HepG2 (cell line): ENCODE measurements around the gene MYD88. TPM values are rescaled to one million over a fixed set of nuclear protein-coding genes. Genes with fewer than 3 reads are reported as not detected.
A peak's percentile ranks its signal among the peaks of the same experiment; 100 is the strongest.

Experiments
- BCL3 ChIP-seq: sonication (generic); formaldehyde crosslinking; IDR thresholded peaks from 2 replicates; pipeline ENCODE4 v1.5.1; 2020; ENCODE audit warnings: mild to moderate bottlenecking, missing genetic modification reagents, moderate library complexity
- CENPT ChIP-seq: sonication (generic); formaldehyde crosslinking; IDR thresholded peaks from 2 replicates; pipeline ENCODE4 v1.8.0; 2022; ENCODE audit warnings: low read depth, mild to moderate bottlenecking, moderate library complexity, missing genetic modification reagents
- CHCHD3 ChIP-seq: sonication (generic); formaldehyde crosslinking; IDR thresholded peaks from 2 replicates; pipeline ENCODE4 v1.8.0; 2022; ENCODE audit warnings: mild to moderate bottlenecking, missing genetic modification reagents, moderate library complexity
- EHMT2 ChIP-seq: fragments of 200-600 bp; sonication (generic); IDR thresholded peaks from 2 replicates; pipeline ENCODE4 v1.7.0; 2017; ENCODE audit warnings: antibody characterized with exemption, low read depth, low read length, borderline replicate concordance
- ETV6 ChIP-seq: sonication (generic); formaldehyde crosslinking; conservative IDR thresholded peaks from 2 replicates; pipeline ENCODE4 v1.4.0; 2020; ENCODE audit warnings: missing genetic modification reagents
- EZH2 ChIP-seq: conservative IDR thresholded peaks from 2 replicates; pipeline ENCODE4 v1.6.1; 2012; ENCODE audit warnings: mild to moderate bottlenecking, low read depth, low read length, moderate library complexity
- HES4 ChIP-seq: sonication (generic); formaldehyde crosslinking; IDR thresholded peaks from 2 replicates; pipeline ENCODE4 v1.9.0; 2021; ENCODE audit warnings: mild to moderate bottlenecking, missing genetic modification reagents, borderline replicate concordance
- NFIC ChIP-seq: IDR thresholded peaks from 2 replicates; pipeline ENCODE4 v1.6.1; 2012; ENCODE audit warnings: mild to moderate bottlenecking, low read length, inconsistent platforms
- ONECUT2 ChIP-seq: sonication (generic); formaldehyde crosslinking; IDR thresholded peaks from 2 replicates; pipeline ENCODE4 v1.4.0; 2020; ENCODE audit warnings: missing genetic modification reagents
- PBX2 ChIP-seq: IDR thresholded peaks from 2 replicates; pipeline ENCODE4 v1.6.1; 2016; ENCODE audit warnings: control low read depth
- POGZ ChIP-seq: sonication (generic); formaldehyde crosslinking; IDR thresholded peaks from 2 replicates; pipeline ENCODE4 v1.4.0; 2020; ENCODE audit warnings: mild to moderate bottlenecking, missing genetic modification reagents
- REPIN1 ChIP-seq: sonication (generic); formaldehyde crosslinking; IDR thresholded peaks from 2 replicates; pipeline ENCODE4 v1.8.0; 2022; ENCODE audit warnings: missing genetic modification reagents, low read depth, mild to moderate bottlenecking, borderline replicate concordance
- SRF ChIP-seq: IDR thresholded peaks from 2 replicates; pipeline ENCODE4 v1.6.1; 2011; ENCODE audit warnings: mild to moderate bottlenecking, low read depth, low read length, moderate library complexity
- SSRP1 ChIP-seq: IDR thresholded peaks from 2 replicates; pipeline ENCODE4 v1.6.1; 2016; ENCODE audit warnings: control low read depth
- ZBTB33 ChIP-seq: sonication (generic); formaldehyde crosslinking; IDR thresholded peaks from 2 replicates; pipeline ENCODE4 v1.4.0; 2020; ENCODE audit warnings: missing genetic modification reagents
- ZNF24 ChIP-seq: fragments of 450-650 bp; IDR thresholded peaks from 2 replicates; pipeline ENCODE4 v1.6.1; 2017; ENCODE audit warnings: antibody characterized with exemption, mild to moderate bottlenecking
- ZNF329 ChIP-seq: sonication (generic); formaldehyde crosslinking; IDR thresholded peaks from 2 replicates; pipeline ENCODE4 v1.9.0; 2021; ENCODE audit warnings: low read depth, mild to moderate bottlenecking, missing genetic modification reagents
- ZNF430 ChIP-seq: sonication (generic); formaldehyde crosslinking; IDR thresholded peaks from 2 replicates; pipeline ENCODE4 v1.9.0; 2021; ENCODE audit warnings: mild to moderate bottlenecking, missing genetic modification reagents
- ZNF432 ChIP-seq: sonication (generic); formaldehyde crosslinking; IDR thresholded peaks from 2 replicates; pipeline ENCODE4 v1.5.0; 2020; ENCODE audit warnings: missing genetic modification reagents, mild to moderate bottlenecking, borderline replicate concordance
- ZSCAN30 ChIP-seq: sonication (generic); formaldehyde crosslinking; IDR thresholded peaks from 2 replicates; pipeline ENCODE4 v1.5.0; 2020; ENCODE audit warnings: mild to moderate bottlenecking, missing genetic modification reagents
- polyA plus RNA-seq, 8 experiments: library from polyadenylated mRNA; depleted of rRNA in 3 of 8; stranded (reverse) in 7 of 8; unstranded in 1 of 8; fragments of >200 nt; fragmentation: Illumina TruSeq in 4 of 8; extraction: Trizol in 4 of 8; gene quantifications; 2 replicates each; pipeline versions ENCODE4 v1.2.1 to v1.2.3, GENCODE V29; 2011 to 2016; ENCODE audit warnings: low read depth in 4 of 8, missing spikeins in 1 of 8, mixed read lengths in 1 of 8; ENCODE audit not compliant: insufficient read depth in 1 of 8
- total RNA-seq, 5 experiments: library from RNA; depleted of rRNA; stranded (reverse); fragments of >200 nt; fragmentation: Illumina TruSeq; extraction: Trizol; gene quantifications; 2 replicates each; pipeline ENCODE4 v1.2.3, GENCODE V29; 2016; ENCODE audit warnings: low read depth in 1 of 5
- TF ChIP-seq, protein P1 (sequence below): sonication (generic); formaldehyde crosslinking; IDR thresholded peaks from 2 replicates; pipeline ENCODE4 v1.4.0; 2020; ENCODE audit warnings: mild to moderate bottlenecking, missing genetic modification reagents
- TF ChIP-seq, protein P2 (sequence below): sonication (generic); formaldehyde crosslinking; IDR thresholded peaks from 2 replicates; pipeline ENCODE4 v1.4.0; 2020; ENCODE audit warnings: missing genetic modification reagents

MYD88 gene
- total and polyA plus RNA-seq, 2 of the 13 experiments (the other 11 are each of a cell fraction or from before 2014, with no cell fraction given) = 7.6 to 32.7 TPM

DNA sequence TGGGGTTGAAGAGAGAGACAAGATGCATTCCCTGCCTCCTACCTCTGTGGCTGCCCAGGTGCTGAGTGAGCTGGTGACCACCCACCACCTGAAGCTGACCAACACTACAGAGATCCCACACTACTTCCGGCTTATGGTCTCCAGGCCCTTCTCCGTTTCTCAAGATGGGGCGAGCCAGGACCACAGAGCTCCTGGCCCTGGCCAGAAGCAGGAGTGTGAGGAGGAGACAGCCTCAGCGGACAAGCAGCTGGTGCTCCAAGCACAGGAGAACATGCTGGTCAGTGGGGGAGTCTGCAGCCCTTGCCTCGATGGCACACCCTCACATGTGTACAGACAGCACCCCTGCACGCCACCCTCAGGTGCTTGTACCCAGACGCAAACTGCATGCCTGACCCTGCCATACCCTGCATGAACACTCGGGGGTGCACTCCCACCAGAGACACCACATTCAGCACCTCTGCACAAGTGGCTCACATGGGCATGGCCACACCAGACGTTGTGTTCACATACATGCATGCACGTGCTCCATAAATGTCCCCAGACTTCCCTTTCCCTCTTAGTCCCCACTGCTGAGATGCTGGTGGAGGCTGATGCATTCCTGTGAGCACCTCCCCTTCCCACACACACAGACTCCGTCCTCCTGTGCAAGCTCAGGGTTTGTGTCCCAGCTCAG is 20.6 kb upstream of the MYD88 start (continued):
- TF ChIP-seq, protein P1, sequence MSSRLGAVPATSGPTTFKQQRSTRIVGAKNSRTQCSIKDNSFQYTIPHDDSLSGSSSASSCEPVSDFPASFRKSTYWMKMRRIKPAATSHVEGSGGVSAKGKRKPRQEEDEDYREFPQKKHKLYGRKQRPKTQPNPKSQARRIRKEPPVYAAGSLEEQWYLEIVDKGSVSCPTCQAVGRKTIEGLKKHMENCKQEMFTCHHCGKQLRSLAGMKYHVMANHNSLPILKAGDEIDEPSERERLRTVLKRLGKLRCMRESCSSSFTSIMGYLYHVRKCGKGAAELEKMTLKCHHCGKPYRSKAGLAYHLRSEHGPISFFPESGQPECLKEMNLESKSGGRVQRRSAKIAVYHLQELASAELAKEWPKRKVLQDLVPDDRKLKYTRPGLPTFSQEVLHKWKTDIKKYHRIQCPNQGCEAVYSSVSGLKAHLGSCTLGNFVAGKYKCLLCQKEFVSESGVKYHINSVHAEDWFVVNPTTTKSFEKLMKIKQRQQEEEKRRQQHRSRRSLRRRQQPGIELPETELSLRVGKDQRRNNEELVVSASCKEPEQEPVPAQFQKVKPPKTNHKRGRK (CRISPR knock-in tag) = 0 out of 2 replicates have a peak, but pooled peaks have one; percentile 79
- no peak for TF ChIP-seq ZNF432 (CRISPR knock-in tag)
- peak; percentile 81; the same call in 1 of the 2 replicates for TF ChIP-seq CENPT (CRISPR knock-in tag)
- peak; percentile 58; the same call in 1 of the 2 replicates for TF ChIP-seq REPIN1 (CRISPR knock-in tag)
- no peak for TF ChIP-seq SRF
- no peak for TF ChIP-seq HES4
- no peak for TF ChIP-seq PBX2 (CRISPR knock-in tag)
- TF ChIP-seq ZNF329 (CRISPR knock-in tag) = no peak
- TF ChIP-seq POGZ (CRISPR knock-in tag) = 0 out of 2 replicates have a peak, but pooled peaks have one; percentile 22
- no peak for TF ChIP-seq EZH2
- TF ChIP-seq, protein P2, sequence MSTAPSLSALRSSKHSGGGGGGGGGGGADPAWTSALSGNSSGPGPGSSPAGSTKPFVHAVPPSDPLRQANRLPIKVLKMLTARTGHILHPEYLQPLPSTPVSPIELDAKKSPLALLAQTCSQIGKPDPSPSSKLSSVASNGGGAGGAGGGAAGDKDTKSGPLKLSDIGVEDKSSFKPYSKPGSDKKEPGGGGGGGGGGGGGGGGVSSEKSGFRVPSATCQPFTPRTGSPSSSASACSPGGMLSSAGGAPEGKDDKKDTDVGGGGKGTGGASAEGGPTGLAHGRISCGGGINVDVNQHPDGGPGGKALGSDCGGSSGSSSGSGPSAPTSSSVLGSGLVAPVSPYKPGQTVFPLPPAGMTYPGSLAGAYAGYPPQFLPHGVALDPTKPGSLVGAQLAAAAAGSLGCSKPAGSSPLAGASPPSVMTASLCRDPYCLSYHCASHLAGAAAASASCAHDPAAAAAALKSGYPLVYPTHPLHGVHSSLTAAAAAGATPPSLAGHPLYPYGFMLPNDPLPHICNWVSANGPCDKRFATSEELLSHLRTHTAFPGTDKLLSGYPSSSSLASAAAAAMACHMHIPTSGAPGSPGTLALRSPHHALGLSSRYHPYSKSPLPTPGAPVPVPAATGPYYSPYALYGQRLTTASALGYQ (CRISPR knock-in tag) = no peak
- TF ChIP-seq SSRP1 = peak; percentile 32; the same call in 1 of the 2 replicates
- TF ChIP-seq ETV6 (CRISPR knock-in tag) = no peak
- TF ChIP-seq EHMT2 = no peak
- TF ChIP-seq BCL3 = no peak; the same call in 1 of the 2 replicates
- no peak for TF ChIP-seq CHCHD3
- TF ChIP-seq ZNF430 = peak; percentile 37; the same call in 1 of the 2 replicates
- TF ChIP-seq ZBTB33 = peak; percentile 67
- TF ChIP-seq ONECUT2 (CRISPR knock-in tag) = no peak
- peak; percentile 22; the same call in 1 of the 2 replicates for TF ChIP-seq NFIC
- no peak for TF ChIP-seq ZSCAN30 (CRISPR knock-in tag)
- TF ChIP-seq ZNF24 = no peak
